ENCODE data around the gene EPS8. TPM values are rescaled to one million over a fixed set of nuclear protein-coding genes. Genes with fewer than 3 reads are reported as not detected.

The EPS8 gene
- total RNA-seq, 2 donors from 2014 or later, result 6.7 to 8.1 TPM

DNA sequence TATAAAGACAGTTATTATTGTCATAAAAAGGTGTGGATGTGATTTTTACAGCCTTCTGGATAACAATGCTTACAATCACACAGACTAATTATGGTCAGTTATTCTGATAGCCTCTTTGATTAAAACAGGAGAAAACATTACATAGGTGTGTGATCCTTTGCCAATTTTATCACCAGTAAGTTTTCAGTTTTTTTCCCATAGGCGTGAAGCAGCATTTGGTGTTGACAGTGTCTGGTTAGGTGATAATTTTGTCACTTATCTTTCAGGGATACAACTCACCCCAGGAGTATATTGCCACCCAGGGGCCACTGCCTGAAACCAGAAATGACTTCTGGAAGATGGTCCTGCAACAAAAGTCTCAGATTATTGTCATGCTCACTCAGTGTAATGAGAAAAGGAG is 208.8 kb downstream of the EPS8 start:
- Mint-ChIP-seq H3K9me3 (peaks cover 28% of the 10 kb centered on the region), H3K4me3 (no peak overlapping the region), H3K4me1 (peaks cover 20% of the 10 kb centered on the region), H3K27ac (no peak overlapping the region), H3K27me3 (ENCODE audit: insufficient read depth) (no peaks in the 10 kb centered on the region), H3K36me3 (ENCODE audit: low read depth) (peaks cover 4% of the 10 kb centered on the region)
- TF ChIP-seq, protein P1, sequence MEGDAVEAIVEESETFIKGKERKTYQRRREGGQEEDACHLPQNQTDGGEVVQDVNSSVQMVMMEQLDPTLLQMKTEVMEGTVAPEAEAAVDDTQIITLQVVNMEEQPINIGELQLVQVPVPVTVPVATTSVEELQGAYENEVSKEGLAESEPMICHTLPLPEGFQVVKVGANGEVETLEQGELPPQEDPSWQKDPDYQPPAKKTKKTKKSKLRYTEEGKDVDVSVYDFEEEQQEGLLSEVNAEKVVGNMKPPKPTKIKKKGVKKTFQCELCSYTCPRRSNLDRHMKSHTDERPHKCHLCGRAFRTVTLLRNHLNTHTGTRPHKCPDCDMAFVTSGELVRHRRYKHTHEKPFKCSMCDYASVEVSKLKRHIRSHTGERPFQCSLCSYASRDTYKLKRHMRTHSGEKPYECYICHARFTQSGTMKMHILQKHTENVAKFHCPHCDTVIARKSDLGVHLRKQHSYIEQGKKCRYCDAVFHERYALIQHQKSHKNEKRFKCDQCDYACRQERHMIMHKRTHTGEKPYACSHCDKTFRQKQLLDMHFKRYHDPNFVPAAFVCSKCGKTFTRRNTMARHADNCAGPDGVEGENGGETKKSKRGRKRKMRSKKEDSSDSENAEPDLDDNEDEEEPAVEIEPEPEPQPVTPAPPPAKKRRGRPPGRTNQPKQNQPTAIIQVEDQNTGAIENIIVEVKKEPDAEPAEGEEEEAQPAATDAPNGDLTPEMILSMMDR (conservative IDR thresholded peaks at IDR 0.05), result no peak
- no peak overlapping the region for H3K9ac ChIP-seq (ENCODE audit: extremely low read depth, low read length, poor library complexity, severe bottlenecking)
- no peak overlapping the region for H3K4me3 ChIP-seq (ENCODE audit: low read length)
- H3K27me3 ChIP-seq (ENCODE audit: control insufficient read depth, insufficient read depth, low read length, poor library complexity, severe bottlenecking), result no peaks in the 10 kb centered on the region
- H3K9me3 ChIP-seq (ENCODE audit: control insufficient read depth, low read length), result peaks cover 36% of the 10 kb centered on the region
- H3K27ac ChIP-seq (ENCODE audit: low read depth, low read length), result no peak overlapping the region
- DNase-seq, result no peak
- WGBS, 2 experiments (ENCODE audit: insufficient coverage in 1 of 2, insufficient read length in 1 of 2), result 88% methylated on average over 1 of the region's 1 CpG; no CpG with 5 or more reads in 1 of the 2 experiments
- peaks cover 4% of the 10 kb centered on the region for H3K4me1 ChIP-seq (ENCODE audit: control insufficient read depth, insufficient read depth, low read length)
- no peaks in the 10 kb centered on the region for H3K36me3 ChIP-seq (ENCODE audit: control insufficient read depth, insufficient read depth, low read length)

DNA sequence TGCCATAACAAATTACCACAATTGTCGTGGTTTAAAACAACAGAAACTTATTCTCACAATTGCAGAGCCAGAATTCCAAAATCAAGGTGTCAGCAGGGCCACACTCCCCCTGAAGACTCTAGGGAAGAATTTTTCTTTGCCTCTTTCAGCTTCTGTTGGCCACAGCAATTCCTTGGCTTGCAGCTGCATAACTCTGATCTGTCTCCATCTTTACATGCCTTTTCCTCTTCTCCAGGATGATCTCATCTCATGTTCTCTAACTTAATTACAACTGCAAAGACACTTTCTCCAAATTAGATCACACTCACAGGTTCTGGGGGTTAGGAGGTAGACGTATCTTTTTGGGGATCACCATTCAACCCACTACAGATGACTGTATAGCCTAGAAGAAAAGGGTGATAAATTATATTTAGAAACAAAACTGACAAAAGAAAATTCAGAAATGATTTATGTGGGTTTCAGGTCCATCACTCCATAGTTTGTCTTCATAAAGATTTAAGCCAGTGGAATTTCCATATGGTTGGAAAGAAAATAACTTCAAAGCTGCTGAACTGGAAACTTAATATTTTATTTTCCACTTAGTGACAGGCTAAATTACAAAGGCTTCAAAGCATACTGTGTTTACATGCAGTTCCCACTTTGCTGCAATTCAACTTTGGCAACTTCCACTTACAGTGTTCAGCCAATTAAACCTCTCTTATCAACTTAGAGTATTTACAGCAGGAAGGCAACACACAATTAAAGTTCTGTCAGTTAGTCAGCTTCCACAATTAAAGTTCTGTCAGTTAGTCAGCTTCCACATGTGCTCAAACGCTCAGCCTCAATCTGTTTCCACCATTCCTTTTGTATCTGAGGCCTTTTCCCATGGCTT is 213.3 kb downstream of the EPS8 start:
- H3K4me3 Mint-ChIP-seq, result no peak overlapping the region
- Histone ChIP-seq H3K9ac (ENCODE audit: extremely low read depth, low read length, poor library complexity, severe bottlenecking) (no peak overlapping the region), H3K4me1 (ENCODE audit: control insufficient read depth, insufficient read depth, low read length) (no peaks in the 10 kb centered on the region), H3K9me3 (ENCODE audit: control insufficient read depth, low read length) (peaks cover 19% of the 10 kb centered on the region), H3K27ac (ENCODE audit: low read depth, low read length) (no peak overlapping the region), H3K4me3 (ENCODE audit: low read length) (no peak overlapping the region), H3K36me3 (ENCODE audit: control insufficient read depth, insufficient read depth, low read length) (no peaks in the 10 kb centered on the region), H3K27me3 (ENCODE audit: control insufficient read depth, insufficient read depth, low read length, poor library complexity, severe bottlenecking) (no peaks in the 10 kb centered on the region)
- TF ChIP-seq, protein P1 (conservative IDR thresholded peaks at IDR 0.05), result no peak
- no peaks in the 10 kb centered on the region for H3K27me3 Mint-ChIP-seq (ENCODE audit: insufficient read depth)
- no peaks in the 10 kb centered on the region for H3K36me3 Mint-ChIP-seq (ENCODE audit: low read depth)
- H3K9me3 Mint-ChIP-seq, result peaks cover 8% of the 10 kb centered on the region
- no peak for DNase-seq
- H3K27ac Mint-ChIP-seq, result no peak overlapping the region
- 84 to 86% methylated on average over 2 of the region's 3 CpGs for WGBS, 2 experiments (ENCODE audit: insufficient coverage in 1 of 2, insufficient read length in 1 of 2)
- peaks cover 3% of the 10 kb centered on the region for H3K4me1 Mint-ChIP-seq

DNA sequence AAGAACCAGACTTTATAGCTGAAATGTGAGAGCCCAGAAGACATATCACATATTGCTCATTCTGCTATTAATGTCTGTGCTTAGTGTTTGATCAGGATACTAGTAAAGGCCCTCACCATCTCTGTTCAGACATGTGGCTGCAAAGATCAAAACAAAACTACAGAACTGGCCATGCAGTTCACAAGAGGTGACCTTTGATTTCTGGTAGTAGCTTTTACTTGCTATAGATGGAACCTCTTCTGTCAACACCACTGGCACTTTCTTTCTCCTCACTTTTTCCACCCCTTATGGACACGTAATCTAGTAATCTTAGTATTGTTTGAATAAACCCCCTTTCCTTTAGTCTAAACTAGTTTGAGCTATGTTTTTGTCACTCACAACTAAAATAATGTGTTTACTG is 214.8 kb downstream of the EPS8 start:
- WGBS, 2 experiments (ENCODE audit: insufficient coverage in 1 of 2, insufficient read length in 1 of 2), result 75% methylated on average over 1 of the region's 1 CpG; no CpG with 5 or more reads in 1 of the 2 experiments
- no peak overlapping the region for H3K4me3 Mint-ChIP-seq
- H3K27ac Mint-ChIP-seq, result no peak overlapping the region
- H3K9ac ChIP-seq (ENCODE audit: extremely low read depth, low read length, poor library complexity, severe bottlenecking), result no peak overlapping the region
- H3K4me1 ChIP-seq (ENCODE audit: control insufficient read depth, insufficient read depth, low read length), result no peaks in the 10 kb centered on the region
- no peaks in the 10 kb centered on the region for H3K27me3 ChIP-seq (ENCODE audit: control insufficient read depth, insufficient read depth, low read length, poor library complexity, severe bottlenecking)
- no peaks in the 10 kb centered on the region for H3K27me3 Mint-ChIP-seq (ENCODE audit: insufficient read depth)
- peaks cover 12% of the 10 kb centered on the region for H3K9me3 ChIP-seq (ENCODE audit: control insufficient read depth, low read length)
- no peak for DNase-seq
- TF ChIP-seq, protein P1 (conservative IDR thresholded peaks at IDR 0.05), result no peak
- no peak overlapping the region for H3K27ac ChIP-seq (ENCODE audit: low read depth, low read length)
- peaks cover 3% of the 10 kb centered on the region for H3K9me3 Mint-ChIP-seq
- H3K4me1 Mint-ChIP-seq, result peaks cover 3% of the 10 kb centered on the region
- no peaks in the 10 kb centered on the region for H3K36me3 ChIP-seq (ENCODE audit: control insufficient read depth, insufficient read depth, low read length)
- no peaks in the 10 kb centered on the region for H3K36me3 Mint-ChIP-seq (ENCODE audit: low read depth)
- no peak overlapping the region for H3K4me3 ChIP-seq (ENCODE audit: low read length)

Other genes with a start within 250 kb of the EPS8 start
- 100 to 1,000 TPM; 188 to 362 TPM for gene STRAP, start 93.0 kb upstream of the EPS8 start, total RNA-seq
- 100 to 1,000 TPM in 1 of 2 donors, 10 to 100 TPM in 1; 81.7 to 125 TPM for gene DERA, start 121.9 kb upstream of the EPS8 start, total RNA-seq

Data from endodermal cell (in vitro differentiated cells).